HCEC 1CT (cell line): ENCODE data around the gene USP49.
"Not testable (repeated sequence)": the region's sequence is repeated elsewhere in the genome, so short reads cannot be mapped to it uniquely, and the experiment has no call there.

Experiments used
- DNase-seq: peaks from one replicate; pipeline ENCODE4 v3.0.0-alpha.2; 2017

Gene USP49

DNA sequence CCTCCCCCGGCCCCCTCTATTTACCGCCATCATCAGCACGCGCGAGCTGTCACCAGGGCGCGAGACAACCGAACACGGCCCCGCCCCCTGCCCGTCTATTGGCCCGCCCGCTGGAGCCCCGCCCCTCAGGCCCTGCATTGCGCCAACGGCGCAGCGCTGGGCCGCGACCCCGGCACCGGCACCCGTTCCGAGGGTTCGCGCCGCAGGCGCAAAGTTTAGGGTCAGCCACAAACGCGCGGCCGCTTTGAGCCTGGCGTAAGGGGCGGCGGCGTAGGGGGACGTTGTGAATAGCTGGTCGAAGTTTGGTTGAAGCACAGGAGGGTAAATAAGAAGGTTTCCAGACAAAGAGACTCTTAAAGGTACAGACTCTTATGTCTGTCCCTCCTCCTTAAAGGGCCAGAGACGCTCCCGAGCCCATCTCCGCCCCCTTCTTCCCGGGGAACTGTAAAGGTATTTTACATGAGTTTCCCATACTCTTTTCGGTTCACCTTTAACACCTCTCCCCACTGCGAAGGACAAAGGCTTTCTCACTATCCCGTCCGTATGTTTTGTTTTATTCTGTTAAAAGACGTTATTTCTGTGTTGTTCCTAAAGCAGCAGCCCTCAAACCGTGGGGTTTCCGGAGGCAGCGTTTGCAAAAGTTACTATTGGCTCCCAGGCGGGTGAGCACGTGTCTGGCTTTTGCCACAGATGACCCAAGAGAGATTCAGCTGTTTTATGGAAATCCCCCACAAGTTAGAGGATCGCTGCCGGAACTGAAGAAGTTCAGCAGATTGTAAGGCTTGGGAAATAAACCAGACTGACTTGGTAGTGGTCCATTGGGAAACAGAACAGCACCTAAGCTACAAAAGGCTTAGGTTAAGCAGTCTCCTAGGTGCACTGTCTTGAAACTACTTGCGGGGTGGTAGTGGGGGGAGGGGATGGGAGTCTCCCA lies at the start of gene USP49:
Gene USP49 (minus strand): TSS at position 76 of the 934 bp plus-strand sequence. CDS start 88,392 bp downstream, outside the sequence.
- DNase-seq = peak; percentile 69

DNA sequence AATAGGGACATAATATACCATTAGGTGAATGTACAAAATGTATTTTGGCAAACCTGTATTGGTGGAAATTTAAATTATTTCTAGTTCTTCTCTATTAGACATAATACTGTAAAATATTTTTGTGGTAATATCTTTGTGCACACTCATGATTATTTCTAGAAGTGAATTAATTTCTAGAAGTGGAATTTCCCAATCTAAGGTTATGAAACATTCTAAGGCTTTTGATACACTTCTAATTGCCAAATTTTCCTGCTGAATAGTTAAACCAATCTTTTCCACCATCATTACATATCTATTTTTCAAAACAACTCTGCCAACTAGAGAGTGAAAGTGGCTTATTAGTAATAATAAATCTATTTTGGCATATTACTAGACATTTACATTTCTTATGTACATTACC lies 48.3 kb upstream of the USP49 start:
- DNase-seq = no peak

DNA sequence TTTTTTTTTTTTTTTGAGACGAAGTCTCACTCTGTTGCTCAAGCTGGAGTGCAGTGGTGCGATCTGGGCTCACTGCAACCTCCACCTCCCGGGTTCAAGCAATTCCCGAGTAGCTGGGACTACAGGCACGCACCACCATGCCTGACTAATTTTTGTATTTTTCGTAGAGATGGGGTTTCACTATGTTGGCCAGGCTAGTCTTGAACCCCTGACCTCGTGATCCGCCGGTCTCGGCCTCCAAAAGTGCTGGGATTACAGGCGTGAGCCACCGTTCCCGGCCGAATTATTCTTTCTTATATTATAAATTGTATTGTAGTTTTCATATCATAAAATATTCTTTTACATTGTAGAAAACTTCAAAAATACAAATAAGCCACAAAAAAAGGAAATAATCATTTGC lies 47.7 kb upstream of the USP49 start:
- DNase-seq = not testable (repeated sequence)

DNA sequence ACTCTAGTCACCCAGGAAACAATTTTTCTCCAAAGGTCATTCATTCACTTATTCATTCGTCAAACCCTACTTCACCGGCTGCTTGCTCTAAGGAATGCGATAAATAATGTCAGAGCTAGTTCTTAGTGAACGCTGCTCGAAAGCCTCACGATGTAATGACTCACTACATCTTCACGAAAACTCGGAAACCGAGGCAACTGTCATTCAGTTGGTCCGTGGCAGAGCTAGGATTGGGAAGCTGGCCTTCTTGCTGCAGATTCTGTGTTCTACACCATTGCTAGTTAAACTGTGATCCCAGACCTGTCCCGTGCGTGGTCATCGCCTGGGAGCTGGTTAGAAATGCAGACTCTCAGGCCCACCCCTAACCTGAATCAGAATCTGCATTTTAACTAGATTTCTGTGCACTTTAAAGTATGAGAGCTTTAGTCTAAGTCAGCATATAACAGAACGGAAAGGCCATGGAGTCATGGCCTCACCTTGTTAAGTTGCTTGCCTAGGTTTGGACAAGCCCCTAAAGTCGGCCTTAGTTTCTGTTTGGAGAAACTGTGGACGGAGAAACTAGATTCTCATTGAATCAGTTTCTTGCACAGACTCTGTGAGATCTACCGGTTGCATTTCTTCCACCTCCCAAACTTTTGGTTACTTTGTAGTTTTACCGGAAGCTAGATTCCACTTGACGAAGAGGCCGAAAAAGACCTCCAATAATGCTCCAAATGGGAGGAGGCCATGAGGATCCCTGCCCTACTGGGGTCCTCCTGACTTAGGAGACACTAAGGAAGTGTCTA lies 47.1 kb upstream of the USP49 start:
- peak; percentile 86 for DNase-seq

DNA sequence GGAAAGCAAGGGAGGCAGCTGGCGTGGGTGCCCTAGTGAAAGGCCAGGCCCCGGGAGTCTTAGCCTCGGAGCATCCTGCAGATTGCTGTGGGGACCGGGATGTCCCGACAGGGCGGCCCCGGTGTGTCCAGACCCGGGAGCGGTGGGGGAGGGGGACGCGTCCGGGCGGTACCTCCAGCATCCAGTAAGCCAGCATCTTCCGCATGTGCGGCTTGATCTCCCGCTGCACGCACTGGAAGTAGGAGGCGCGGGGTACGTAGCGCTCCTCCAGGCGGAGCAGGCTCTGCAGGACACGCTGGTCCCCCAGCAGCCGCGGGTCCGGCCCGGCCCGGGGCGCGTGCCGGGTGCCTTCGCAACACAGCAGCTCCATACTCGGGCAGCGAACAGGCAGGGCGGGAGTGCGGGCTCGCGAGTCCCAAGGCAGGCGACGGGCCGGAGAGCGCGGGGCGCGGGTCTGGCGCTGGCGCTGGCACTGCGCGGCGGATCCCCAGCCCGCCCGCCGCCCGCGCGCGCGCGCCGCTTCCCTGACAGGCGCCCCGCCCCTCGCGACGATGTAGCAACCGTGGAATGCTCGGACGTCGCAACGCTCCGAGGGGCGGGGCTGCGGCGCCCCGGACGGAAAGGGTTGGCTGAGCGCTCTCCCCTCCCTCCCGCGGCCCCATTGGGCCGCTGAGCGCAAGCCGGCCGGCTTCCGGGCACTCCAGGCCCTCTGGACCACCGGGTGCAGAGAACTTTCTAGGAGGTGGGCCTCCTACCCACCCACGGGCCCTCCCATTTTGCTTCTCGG lies 46.3 kb upstream of the USP49 start, which contains the start of gene CCND3:
Gene CCND3 (minus strand): TSS at position 529 of the 787 bp plus-strand sequence. CDS start 159 bp downstream, at position 370.
- peak; percentile 94 for DNase-seq

DNA sequence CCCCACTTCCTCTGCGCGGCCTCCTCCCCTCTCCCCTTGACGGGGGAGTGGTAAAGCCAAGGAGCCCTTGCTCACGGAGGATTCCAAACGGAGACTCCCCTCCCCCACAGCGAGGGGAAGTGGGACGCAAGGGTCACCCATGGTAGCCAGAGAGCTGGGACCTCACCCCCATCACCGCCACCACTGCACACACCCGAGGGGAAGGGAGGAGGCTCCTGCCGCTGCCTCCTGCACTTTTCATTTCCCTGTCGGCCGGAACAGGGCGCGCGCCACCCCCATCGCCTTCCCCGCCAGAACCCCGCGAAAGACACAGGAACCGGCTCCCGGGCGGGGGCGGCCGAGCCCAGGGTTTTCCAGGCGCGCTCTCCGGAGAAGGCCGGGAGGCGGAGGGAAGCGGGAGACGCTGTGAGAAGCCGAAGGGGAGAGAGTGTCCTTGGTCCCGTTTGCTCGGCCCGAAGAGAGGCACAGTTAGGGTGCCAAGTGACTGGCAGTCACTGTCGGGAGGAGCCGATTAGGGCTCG lies 45.6 kb upstream of the USP49 start:
- DNase-seq = peak; percentile 47

DNA sequence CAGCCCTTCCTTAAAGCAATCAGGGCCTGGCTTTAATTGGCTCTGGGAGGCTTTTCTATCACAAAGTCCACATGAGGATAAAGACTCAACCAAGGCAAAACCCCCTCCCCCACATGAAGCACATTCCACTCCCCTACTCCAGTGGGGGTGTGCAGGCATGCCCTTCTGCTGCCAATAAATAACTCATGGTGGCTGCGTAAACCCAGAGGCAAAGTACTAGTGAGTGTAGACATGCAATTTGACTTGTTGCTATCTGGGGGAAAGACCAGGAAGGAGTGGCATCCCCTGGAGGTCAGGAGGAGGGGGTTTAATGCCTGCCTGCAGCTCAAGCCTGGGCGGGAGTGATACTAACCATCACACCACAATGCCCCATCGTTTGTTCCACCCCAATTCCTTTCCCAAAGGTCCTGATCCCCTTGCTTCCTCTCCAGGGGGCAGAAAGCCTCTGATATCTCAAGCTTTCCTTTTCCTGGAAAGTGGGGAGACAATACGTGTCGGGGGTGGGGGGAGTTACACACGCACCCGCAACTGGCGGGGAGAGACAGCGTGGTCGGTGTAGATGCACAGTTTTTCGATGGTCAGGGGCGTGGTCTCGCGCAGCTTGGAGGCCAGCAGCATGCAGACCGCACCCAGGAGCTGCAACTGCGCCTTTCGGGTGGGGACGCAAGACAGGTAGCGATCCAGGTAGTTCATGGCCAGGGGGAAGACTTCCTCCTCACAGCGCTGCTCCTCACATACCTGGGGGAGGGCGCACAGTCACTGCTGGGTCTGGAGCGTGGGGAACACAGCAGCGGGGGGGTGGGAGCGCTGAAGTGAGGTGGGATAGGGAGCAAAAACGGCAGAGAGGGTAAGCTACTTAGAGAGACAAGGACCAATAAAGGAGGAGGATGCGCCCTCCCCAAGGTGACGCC lies 44.9 kb upstream of the USP49 start:
- DNase-seq = peak; percentile 26

DNA sequence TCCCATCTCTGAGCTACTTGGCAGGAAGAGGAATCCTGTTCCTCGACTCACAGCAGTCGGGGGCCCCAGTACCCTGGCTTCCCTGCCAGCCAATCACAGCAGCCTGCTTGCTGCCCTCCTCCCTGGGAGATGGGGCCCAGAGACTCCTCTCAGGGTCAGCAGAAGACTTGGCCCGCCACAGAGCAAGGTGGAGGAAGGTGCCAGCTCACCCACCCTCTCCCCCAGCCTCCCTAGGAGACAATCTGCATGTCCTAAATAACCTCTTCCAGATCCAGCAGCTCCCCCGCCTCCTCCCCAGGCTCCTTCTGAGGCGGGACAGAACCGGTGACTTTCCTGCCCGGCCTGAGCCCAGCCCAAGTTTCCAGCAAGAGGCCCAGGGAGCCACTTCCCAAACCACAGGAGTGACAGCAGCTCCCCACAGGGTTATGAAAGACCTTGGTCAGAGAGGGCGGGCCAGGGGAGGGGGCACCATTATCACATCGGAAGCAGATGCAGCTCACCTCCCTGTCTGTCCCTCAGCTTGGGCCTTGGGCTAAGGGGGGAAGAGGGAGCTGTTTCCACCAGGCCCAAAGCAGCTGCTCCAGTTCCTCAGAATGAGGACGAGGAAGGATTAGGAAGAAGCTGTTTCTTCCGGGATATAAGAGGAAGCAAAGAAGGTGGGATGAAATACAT lies 44.1 kb upstream of the USP49 start:
- DNase-seq = peak; percentile 48

DNA sequence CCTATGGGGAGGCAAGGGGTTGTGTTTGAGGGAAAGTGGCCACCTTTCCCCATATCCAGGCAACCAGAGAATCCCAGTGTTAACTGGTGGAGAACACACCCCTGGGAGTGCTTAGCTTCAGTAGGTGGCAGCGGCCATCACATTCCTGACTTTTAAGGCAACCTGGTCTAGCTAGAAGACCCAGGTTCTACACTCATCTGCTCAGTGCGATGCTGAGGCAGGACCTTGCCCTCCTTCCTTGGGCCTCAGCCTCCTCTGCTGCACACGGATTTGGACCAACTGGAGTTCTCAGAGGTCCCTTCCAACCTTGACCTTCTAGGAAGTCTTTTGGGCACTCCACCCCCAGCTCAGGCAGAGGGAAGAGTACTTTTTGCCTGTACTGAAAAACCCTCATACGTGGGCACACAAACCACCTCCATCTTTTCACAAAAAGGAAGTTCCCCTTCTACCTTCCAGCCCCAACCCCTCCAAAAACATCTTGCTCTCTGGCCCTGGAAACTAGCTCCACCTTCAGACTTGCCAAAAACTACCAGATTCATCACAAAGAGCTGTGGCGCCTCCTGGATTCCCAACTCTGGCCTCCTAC lies 43.5 kb upstream of the USP49 start:
- no peak for DNase-seq

DNA sequence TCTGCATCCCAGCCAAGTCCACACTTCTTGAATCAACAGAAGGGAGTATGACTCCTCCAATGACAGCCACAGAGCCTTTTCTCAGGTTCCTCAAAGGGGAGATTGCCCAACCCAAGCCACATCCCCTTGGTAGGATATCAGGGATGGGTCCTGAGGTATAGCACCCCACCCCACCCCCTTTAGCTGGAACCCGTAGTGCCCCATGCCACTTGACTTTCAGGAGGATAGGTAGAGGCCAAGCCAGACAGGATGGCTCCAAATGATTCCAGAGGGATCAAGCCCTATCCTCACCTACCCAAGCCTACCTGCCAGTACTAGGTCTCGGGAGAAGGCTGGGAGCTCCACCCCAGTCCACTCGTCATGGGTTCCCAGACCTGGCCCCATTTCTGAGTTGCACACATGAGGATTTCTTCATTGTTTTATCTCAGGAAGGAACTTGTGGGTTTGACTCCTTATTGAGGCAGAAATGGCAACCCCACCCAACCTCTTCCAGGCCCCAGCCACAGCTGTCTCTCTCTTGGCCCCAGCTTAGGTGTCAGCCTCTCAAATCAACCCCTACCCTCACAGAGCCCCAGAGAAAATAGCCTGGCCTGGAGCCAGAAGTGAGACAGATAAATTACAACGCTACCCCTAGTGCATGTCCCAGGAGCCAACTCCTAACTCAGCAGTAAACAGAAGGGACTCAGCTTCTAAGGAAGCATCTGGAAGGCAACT lies 42.8 kb upstream of the USP49 start:
- DNase-seq = no peak

DNA sequence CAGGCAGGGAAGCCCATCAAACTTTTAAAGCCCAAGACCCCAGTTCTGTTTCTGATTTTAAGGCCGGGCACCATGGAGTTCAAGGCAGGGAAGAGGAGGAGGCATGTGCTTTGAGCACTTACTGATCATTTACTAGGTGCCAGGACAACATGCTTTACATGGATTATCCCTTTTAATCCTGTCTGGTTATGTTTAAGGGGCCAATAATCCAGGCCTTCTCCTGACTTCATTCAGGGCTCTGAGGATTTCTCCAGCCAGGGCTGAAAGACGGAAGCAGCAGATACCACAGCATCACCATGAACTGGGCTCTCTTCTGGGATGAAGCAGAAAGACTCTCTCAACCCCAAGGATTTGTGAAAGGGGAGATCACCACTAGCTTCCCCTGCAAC lies 42.3 kb upstream of the USP49 start:
- DNase-seq = no peak

DNA sequence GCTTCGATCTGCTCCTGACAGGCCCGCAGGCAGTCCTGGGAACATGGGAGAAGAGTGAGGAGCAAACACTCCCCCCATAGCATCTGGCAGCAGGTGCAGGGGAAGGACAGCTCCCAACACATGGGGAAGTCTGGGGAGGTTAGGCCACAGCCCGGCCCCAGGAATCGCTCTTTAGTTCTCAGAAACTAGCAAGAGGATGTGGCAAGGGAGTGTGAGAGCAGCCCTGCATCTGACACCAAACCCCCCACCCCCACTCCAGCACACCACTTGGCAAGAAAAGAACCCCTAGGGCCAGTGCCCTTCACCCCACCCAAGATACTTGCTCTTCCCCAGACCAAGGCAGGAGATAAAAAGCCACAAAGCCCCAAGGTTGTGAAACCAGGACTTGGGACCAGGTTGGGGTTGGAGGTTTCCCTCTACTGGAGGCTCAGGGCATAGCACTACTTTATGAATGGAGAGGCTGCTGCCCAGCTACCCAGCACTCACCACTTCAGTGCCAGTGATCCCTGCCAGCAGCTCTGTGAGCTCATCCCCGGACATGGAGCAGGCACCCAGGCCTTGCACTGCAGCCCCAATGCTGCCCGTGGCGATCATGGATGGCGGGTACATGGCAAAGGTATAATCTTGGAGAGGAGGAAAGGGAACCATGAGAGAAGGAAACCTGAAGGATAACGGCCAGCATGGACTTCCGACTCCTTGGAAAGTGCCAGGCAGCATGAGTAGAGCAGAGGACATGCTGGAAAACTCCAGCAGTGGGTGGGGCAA lies 41.1 kb upstream of the USP49 start:
- peak; percentile 76 for DNase-seq

DNA sequence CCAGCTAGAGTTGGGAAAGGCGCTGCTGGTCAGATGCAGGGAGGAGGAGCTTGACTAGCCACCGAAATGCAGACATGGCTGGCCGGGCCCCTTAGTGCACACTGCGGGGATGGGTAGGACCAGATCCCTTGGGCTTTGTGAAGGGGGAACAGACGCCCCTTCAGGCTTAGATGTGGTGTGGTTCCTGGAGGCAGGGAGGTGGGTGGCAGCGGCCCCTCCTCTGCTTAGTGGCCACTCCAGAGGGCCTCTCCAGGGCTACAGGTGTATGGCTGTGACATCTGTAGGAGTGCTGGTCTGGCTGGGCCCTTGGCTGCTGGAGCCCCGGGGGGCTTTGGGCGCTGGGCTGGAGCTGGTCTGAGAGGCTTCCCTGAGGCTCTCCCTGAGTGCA lies 40.5 kb upstream of the USP49 start:
- no peak for DNase-seq

DNA sequence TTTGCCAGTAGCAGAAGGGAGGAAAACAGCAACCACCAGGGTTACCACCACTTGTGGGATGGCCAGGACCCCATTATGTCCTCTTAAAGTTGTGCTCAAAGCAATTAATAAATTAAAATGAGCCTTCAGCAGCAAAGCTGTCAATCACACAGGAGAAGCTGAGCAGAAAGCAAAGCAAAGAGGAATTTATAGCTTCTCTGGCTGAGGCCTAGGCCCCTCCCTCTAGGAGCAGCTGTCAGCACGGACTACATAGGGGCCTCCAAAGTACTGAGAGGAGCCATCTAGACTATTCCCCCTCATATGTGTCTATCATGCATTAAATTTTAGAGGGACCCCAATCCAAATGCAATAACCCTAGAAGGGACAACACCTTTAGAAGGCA lies 40.0 kb upstream of the USP49 start:
- DNase-seq = no peak

DNA sequence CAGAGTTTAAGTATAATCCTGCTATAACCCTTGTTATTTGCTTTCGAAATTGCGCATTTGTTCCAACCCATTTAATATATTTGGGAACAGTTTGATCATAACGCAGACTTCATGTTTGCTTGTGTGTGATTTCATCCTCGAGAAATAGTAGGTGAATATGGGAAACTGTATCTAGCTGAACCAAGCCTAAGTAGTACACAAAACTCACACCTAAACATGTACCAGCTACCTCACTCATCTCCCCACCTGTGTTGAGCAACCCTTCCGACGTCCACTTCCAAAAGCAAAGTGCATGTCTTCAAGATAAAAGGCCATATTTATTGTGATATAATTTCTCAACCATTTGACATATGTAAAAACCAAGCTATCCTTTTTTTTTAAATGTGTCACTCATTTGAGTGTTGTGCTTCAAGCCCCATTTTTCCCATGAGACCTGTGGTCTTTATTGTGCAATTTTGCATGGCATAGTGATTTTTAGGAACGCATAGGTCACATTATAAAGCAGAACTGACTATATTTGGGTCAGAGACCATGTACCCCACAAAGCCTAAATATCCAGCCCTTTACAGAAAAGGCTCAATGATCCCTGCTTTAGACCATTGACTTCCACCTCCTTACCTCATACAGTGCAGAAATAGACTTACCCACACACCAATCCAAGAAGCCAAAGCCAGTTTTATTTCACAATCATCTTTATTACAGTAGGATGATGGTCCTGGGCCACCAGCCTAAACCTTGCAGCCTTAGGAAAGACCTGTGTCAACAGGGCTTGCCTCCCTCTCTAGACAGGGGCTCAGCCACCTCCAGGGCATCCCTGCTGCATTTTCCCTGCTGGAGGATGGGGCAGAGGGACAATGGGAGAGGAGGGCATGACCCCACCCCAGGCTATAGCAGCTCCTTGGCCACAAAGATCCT lies 39.4 kb upstream of the USP49 start:
- DNase-seq = no peak

DNA sequence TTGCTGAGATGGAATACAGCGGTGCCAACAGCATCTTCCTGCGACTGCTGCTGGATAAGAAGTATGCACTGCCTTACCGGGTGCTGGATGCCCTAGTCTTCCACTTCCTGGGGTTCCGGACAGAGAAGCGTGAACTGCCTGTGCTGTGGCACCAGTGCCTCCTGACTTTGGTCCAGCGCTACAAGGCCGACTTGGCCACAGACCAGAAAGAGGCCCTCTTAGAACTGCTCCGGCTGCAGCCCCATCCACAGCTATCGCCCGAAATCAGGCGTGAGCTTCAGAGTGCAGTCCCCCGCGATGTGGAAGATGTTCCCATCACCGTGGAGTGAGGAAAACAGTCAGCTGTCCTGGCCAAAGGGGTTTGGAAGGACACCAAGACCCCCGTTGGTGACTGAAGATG lies 37.2 kb upstream of the USP49 start:
- no peak for DNase-seq

DNA sequence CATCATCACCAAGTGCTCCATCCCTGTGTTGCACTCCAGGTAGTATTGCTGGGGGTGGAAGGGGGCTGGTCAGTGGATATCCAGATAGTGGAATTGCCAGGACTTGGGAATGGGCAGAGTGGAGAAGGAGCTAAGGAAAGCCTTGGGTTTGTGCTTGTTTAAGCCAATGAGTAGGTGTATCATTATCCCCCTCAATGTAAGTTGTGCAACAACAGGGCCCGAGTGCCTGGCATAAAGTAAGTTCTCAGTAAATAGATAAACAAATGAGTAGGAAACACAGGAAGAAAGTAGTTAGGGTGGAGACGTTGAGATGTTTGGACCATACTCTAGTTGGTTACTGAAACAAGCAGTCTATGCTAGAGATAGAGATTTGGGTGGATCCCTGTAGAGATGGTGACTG lies 36.6 kb upstream of the USP49 start:
- DNase-seq = no peak

DNA sequence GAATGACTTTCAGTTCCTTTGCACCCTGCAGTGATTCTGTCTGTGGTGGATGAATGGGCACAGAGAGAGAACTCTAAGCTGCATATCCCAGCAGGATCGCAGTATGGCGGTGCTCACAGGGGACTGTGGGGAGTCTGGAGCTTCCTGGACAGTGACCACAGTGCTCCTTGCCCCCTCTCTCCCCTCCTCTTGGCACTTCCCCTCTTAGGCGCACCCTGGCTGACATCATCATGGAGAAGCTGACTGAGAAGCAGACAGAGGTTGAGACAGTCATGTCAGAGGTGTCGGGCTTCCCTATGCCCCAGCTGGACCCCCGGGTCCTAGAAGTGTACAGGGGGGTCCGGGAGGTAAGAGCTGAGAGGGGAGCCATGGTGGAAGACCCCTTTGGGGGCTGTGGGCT lies 34.7 kb upstream of the USP49 start:
- no peak for DNase-seq
